HCT116 (cell line): ENCODE results near the gene MYH7. TPM values are rescaled to one million over a fixed set of nuclear protein-coding genes. Genes with fewer than 3 reads are reported as not detected.

Experiments
- ATAC-seq: fragments of 200-7000 bp; cut with Tn5 transposase; 2 replicates; pipeline ENCODE4 v1.9.1; 2020; ENCODE audit warnings: mild to moderate bottlenecking, moderate library complexity
- BruUV-seq: library from RNA; stranded (reverse); fragments of 400-500 nt; replicated peaks from 2 replicates; lab custom pipeline; 2021; lab: Mats Ljungman, UMichigan
- CTCF ChIA-PET: fragments of 300-600 bp; sonication (Branson Sonifier 250); formaldehyde crosslinking; loops from one replicate; lab custom pipeline; 2021; ENCODE audit warnings: antibody characterized with exemption; lab: Charles Lee
- POLR2A ChIA-PET: fragments of 300-600, 350-600 bp; sonication (Branson Sonifier 250); formaldehyde crosslinking; loops from one replicate; lab custom pipeline; 2021; ENCODE audit warnings: antibody characterized with exemption; lab: Charles Lee
- RAD21 ChIA-PET, 2 experiments: fragments of 300-600 bp; sonication (Branson Sonifier 250); formaldehyde crosslinking; loops; one replicate each; lab custom pipeline; 2023; ENCODE audit warnings: low total read pairs in 2 of 2; ENCODE audit not compliant: uncharacterized antibody in 2 of 2, unreplicated experiment in 2 of 2, low non-redundant PET in 1 of 2; lab: Charles Lee
- DNase-seq: peaks from one replicate; pipeline ENCODE4 v3.0.0-alpha.2; 2010; ENCODE audit warnings: low read depth, low spot score
- H2AFZ ChIP-seq: fragments of 200-600 bp; shearing (Covaris generic), sonication (generic); 2 replicates; pipeline ENCODE4 v1.6.1; 2017; ENCODE audit warnings: low read depth, mixed run types, mixed read lengths, antibody characterized with exemption, low read length; ENCODE audit not compliant: poor library complexity, severe bottlenecking
- H3K27ac ChIP-seq: 2 replicates; pipeline ENCODE4 v1.5.1; 2012; ENCODE audit warnings: low read depth, low read length
- H3K27me3 ChIP-seq: fragments of 200-600 bp; sonication (generic); 2 replicates; pipeline ENCODE4 v1.6.1; 2016; ENCODE audit warnings: mixed run types, low read length, mixed read lengths; ENCODE audit not compliant: insufficient read depth
- H3K36me3 ChIP-seq, 2 experiments: fragments of 200-500 bp in 1 of 2; fragments of 200-600 bp in 1 of 2; sonication (Bioruptor generic) in 1 of 2; sonication (generic) in 1 of 2; 2 replicates each; pipeline versions ENCODE4 v1.5.1 to v1.6.1; 2014 to 2016; ENCODE audit warnings: low read length in 2 of 2, inconsistent platforms in 1 of 2, mixed read lengths in 1 of 2, mixed run types in 1 of 2; ENCODE audit not compliant: insufficient read depth in 2 of 2, control insufficient read depth in 1 of 2
- H3K4me1 ChIP-seq, 2 experiments: fragments of 200-600 bp in 1 of 2; sonication (generic) in 1 of 2; 2 replicates each; pipeline versions ENCODE4 v1.5.1 to v1.6.1; 2012 to 2017; ENCODE audit warnings: low read length in 2 of 2, inconsistent platforms in 1 of 2, mild to moderate bottlenecking in 1 of 2, mixed read lengths in 1 of 2, mixed run types in 1 of 2, moderate library complexity in 1 of 2; ENCODE audit not compliant: insufficient read depth in 2 of 2, control insufficient read depth in 1 of 2
- H3K4me2 ChIP-seq: fragments of 200-600 bp; sonication (generic); 2 replicates; pipeline ENCODE4 v1.6.1; 2017; ENCODE audit warnings: mixed run types, low read length, mixed read lengths
- H3K4me3 ChIP-seq, 2 experiments: fragments of 200-600 bp in 1 of 2; sonication (generic) in 1 of 2; replicated peaks in 1 of 2; 2 replicates each; pipeline ENCODE4 v1.5.1; 2011 to 2016; ENCODE audit warnings: low read length in 2 of 2, control low read depth in 1 of 2, low read depth in 1 of 2, mild to moderate bottlenecking in 1 of 2, mixed read lengths in 1 of 2, mixed run types in 1 of 2
- H3K79me2 ChIP-seq: fragments of 200-600 bp; sonication (generic); 2 replicates; pipeline ENCODE4 v1.6.1; 2017; ENCODE audit warnings: mild to moderate bottlenecking, mixed run types, low read length, moderate library complexity, mixed read lengths; ENCODE audit not compliant: insufficient read depth
- H3K9ac ChIP-seq: fragments of 200-600 bp; sonication (generic); 2 replicates; pipeline ENCODE4 v1.6.1; 2016; ENCODE audit warnings: low read length, mixed read lengths
- H3K9me2 ChIP-seq: fragments of 200-600 bp; sonication (generic), shearing (Covaris generic); 2 replicates; pipeline ENCODE4 v1.6.1; 2017; ENCODE audit warnings: mixed run types, mild to moderate bottlenecking, moderate library complexity; ENCODE audit not compliant: insufficient read depth
- H3K9me3 ChIP-seq, 2 experiments: fragments of 200-500 bp in 1 of 2; fragments of 200-600 bp in 1 of 2; sonication (Bioruptor generic) in 1 of 2; sonication (generic) in 1 of 2; 2 replicates each; pipeline ENCODE4 v1.6.1; 2014 to 2017; ENCODE audit warnings: low read length in 2 of 2, mixed read lengths in 2 of 2, inconsistent platforms in 1 of 2, low read depth in 1 of 2, mild to moderate bottlenecking in 1 of 2, mixed run types in 1 of 2, moderate library complexity in 1 of 2; ENCODE audit not compliant: control insufficient read depth in 1 of 2, insufficient read depth in 1 of 2
- H4K20me1 ChIP-seq: fragments of 200-600 bp; sonication (generic), shearing (Covaris generic); 2 replicates; pipeline ENCODE4 v1.6.1; 2017; ENCODE audit warnings: mixed run types, mild to moderate bottlenecking, moderate library complexity; ENCODE audit not compliant: insufficient read depth
- CBX3 ChIP-seq: IDR thresholded peaks from 2 replicates; pipeline ENCODE4 v1.6.1; 2012; ENCODE audit warnings: low read depth
- CEBPB ChIP-seq: IDR thresholded peaks from 2 replicates; pipeline ENCODE4 v1.6.1; 2012; ENCODE audit warnings: low read depth
- EGR1 ChIP-seq: IDR thresholded peaks from 2 replicates; pipeline ENCODE4 v1.6.1; 2012; ENCODE audit warnings: low read depth
- ELF1 ChIP-seq: IDR thresholded peaks from 2 replicates; pipeline ENCODE4 v1.6.1; 2012; ENCODE audit warnings: low read depth, borderline replicate concordance
- EZH2phosphoT487 ChIP-seq: fragments of 200-600 bp; IDR thresholded peaks from 2 replicates; pipeline ENCODE4 v1.6.1; 2018; ENCODE audit warnings: antibody characterized with exemption, borderline replicate concordance
- FOSL1 ChIP-seq: IDR thresholded peaks from 2 replicates; pipeline ENCODE4 v1.6.1; 2012; ENCODE audit warnings: low read depth
- POLR2AphosphoS5 ChIP-seq: IDR thresholded peaks from 2 replicates; pipeline ENCODE4 v1.6.1; 2011; ENCODE audit warnings: mild to moderate bottlenecking, low read depth, low read length, moderate library complexity
- SIN3A ChIP-seq: IDR thresholded peaks from 2 replicates; pipeline ENCODE4 v1.6.1; 2012; ENCODE audit warnings: low read depth
- SP1 ChIP-seq: IDR thresholded peaks from 2 replicates; pipeline ENCODE4 v1.6.1; 2012; ENCODE audit warnings: low read depth
- SRF ChIP-seq: IDR thresholded peaks from 2 replicates; pipeline ENCODE4 v1.6.1; 2012; ENCODE audit warnings: low read depth
- TCF7L2 ChIP-seq: IDR thresholded peaks from 2 replicates; pipeline ENCODE4 v1.7.0; 2011; ENCODE audit warnings: borderline replicate concordance, inconsistent platforms; ENCODE audit not compliant: insufficient read depth, insufficient read length; ENCODE audit errors: extremely low read depth
- YY1 ChIP-seq: IDR thresholded peaks from 2 replicates; pipeline ENCODE4 v1.6.1; 2011; ENCODE audit warnings: low read length, low read depth, moderate library complexity, mild to moderate bottlenecking; ENCODE audit not compliant: insufficient replicate concordance; ENCODE audit errors: extremely low read depth
- ZFX ChIP-seq: fragments of 450-650 bp; IDR thresholded peaks from 2 replicates; pipeline ENCODE4 v1.6.1; 2017
- ZNF274 ChIP-seq: fragments of 200-500 bp; sonication (Bioruptor generic); IDR thresholded peaks from 2 replicates; pipeline ENCODE4 v1.6.1; 2014; ENCODE audit warnings: mild to moderate bottlenecking, low read depth, low read length, inconsistent platforms
- intact Hi-C: fragments of 100-400 bp; cut with micrococcal nuclease; formaldehyde crosslinking; loops from 2 replicates; pipeline ENCODE4 v1.10.0; 2022
- total RNA-seq: library from RNA; stranded (reverse); gene quantifications from one replicate; pipeline ENCODE4 v1.2.1, GENCODE V29; 2021; ENCODE audit not compliant: unreplicated experiment
- TF ChIP-seq, protein P1 (sequence below): IDR thresholded peaks from 2 replicates; pipeline ENCODE4 v1.6.1; 2011; ENCODE audit warnings: mild to moderate bottlenecking, low read length, moderate library complexity; ENCODE audit not compliant: insufficient replicate concordance; ENCODE audit errors: extremely low read depth
- TF ChIP-seq, protein P2 (sequence below): IDR thresholded peaks from 2 replicates; pipeline ENCODE4 v1.6.1; 2012
- TF ChIP-seq, protein P3 (sequence below): IDR thresholded peaks from 2 replicates; pipeline ENCODE4 v1.6.1; 2012; ENCODE audit warnings: low read depth

Gene MYH7
- total RNA-seq, 1 experiment from 2014 or later, result not detected

DNA sequence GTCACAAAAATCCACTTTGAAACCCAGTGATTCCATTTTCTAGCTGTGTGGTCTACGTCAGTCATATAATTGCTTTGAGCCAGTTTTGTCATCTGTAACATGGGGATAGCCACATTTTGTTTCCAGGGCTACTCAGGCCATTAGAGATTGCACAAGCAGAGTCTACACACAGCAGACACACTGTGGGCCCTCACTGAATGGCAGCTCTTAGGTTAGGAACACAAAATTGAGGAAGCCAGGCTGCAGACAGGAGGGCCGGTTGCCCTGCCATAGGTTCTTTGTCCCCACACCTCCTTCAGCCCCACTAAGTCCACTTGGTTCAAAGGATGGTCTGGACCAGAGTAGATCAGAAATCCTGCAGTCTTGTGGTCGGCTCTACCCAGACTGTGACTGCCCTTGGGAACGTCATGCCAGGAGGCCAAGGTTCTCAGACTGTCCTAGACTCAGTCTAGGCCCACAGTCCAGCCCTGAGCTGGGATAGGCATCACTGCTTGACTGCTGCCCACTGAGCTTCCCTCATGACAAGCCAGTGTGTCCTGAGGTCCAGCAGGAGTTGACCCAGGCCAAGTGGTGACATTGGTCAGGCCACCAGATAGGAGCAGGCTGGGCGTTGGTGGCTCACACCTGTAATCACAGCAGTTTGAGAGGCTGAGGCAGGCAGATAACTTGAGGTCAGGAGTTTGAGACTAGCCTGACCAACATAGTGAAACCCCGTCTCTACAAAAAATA, 3.8 kb upstream of the MYH7 start (continued):
- TF ChIP-seq SIN3A (no peak), TCF7L2 (no peak)
- TF ChIP-seq, all 23 proteins: peak for 0

- Histone ChIP-seq H3K9me2 (no peaks in the 10 kb centered on the region), H3K79me2 (no peaks in the 10 kb centered on the region), H3K9me3 (no peaks in the 10 kb centered on the region), H3K4me2 (no peak overlapping the region), H3K27ac (no peak overlapping the region), H3K27me3 (peaks cover 14% of the 10 kb centered on the region), H4K20me1 (no peaks in the 10 kb centered on the region), H3K4me1 (no peaks in the 10 kb centered on the region), H3K36me3 (no peaks in the 10 kb centered on the region), H2AFZ (no peak overlapping the region), H3K4me3 (no peak overlapping the region), H3K9ac (no peak overlapping the region)
- DNase-seq (no peak), ATAC-seq (no peak)
- ChIA-PET RAD21 (no interaction called here), CTCF (no interaction called here), POLR2A (no interaction called here)
- no TSS peak for BruUV-seq
- no peak for TF ChIP-seq SRF
- no peak for TF ChIP-seq CEBPB
- TF ChIP-seq TCF7L2, result no peak
- no peak for TF ChIP-seq ZNF274
- no peak for TF ChIP-seq ZFX
- TF ChIP-seq, protein P1, sequence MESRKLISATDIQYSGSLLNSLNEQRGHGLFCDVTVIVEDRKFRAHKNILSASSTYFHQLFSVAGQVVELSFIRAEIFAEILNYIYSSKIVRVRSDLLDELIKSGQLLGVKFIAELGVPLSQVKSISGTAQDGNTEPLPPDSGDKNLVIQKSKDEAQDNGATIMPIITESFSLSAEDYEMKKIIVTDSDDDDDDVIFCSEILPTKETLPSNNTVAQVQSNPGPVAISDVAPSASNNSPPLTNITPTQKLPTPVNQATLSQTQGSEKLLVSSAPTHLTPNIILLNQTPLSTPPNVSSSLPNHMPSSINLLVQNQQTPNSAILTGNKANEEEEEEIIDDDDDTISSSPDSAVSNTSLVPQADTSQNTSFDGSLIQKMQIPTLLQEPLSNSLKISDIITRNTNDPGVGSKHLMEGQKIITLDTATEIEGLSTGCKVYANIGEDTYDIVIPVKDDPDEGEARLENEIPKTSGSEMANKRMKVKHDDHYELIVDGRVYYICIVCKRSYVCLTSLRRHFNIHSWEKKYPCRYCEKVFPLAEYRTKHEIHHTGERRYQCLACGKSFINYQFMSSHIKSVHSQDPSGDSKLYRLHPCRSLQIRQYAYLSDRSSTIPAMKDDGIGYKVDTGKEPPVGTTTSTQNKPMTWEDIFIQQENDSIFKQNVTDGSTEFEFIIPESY, result no peak
- no peak for TF ChIP-seq FOSL1
- no peak for TF ChIP-seq CBX3
- no peak for TF ChIP-seq ELF1
- no peak for TF ChIP-seq EGR1
- TF ChIP-seq, protein P2, sequence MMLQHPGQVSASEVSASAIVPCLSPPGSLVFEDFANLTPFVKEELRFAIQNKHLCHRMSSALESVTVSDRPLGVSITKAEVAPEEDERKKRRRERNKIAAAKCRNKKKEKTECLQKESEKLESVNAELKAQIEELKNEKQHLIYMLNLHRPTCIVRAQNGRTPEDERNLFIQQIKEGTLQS, result no peak
- TF ChIP-seq YY1, result no peak
- no peak for TF ChIP-seq SIN3A
- TF ChIP-seq, protein P3, sequence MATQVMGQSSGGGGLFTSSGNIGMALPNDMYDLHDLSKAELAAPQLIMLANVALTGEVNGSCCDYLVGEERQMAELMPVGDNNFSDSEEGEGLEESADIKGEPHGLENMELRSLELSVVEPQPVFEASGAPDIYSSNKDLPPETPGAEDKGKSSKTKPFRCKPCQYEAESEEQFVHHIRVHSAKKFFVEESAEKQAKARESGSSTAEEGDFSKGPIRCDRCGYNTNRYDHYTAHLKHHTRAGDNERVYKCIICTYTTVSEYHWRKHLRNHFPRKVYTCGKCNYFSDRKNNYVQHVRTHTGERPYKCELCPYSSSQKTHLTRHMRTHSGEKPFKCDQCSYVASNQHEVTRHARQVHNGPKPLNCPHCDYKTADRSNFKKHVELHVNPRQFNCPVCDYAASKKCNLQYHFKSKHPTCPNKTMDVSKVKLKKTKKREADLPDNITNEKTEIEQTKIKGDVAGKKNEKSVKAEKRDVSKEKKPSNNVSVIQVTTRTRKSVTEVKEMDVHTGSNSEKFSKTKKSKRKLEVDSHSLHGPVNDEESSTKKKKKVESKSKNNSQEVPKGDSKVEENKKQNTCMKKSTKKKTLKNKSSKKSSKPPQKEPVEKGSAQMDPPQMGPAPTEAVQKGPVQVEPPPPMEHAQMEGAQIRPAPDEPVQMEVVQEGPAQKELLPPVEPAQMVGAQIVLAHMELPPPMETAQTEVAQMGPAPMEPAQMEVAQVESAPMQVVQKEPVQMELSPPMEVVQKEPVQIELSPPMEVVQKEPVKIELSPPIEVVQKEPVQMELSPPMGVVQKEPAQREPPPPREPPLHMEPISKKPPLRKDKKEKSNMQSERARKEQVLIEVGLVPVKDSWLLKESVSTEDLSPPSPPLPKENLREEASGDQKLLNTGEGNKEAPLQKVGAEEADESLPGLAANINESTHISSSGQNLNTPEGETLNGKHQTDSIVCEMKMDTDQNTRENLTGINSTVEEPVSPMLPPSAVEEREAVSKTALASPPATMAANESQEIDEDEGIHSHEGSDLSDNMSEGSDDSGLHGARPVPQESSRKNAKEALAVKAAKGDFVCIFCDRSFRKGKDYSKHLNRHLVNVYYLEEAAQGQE, result no peak
- no peak for TF ChIP-seq POLR2AphosphoS5
- TF ChIP-seq SP1, result no peak
- no peak for TF ChIP-seq EZH2phosphoT487
- intact Hi-C loops, result no loop called here
Observed at GRCh38 chr14:23438101-23438971, 2.9 kb upstream of the MYH7 start.
